KMS-11 (cell line): Measurements from ENCODE around the gene RASGRF2.
"Not testable (repeated sequence)": the region's sequence is repeated elsewhere in the genome, so short reads cannot be mapped to it uniquely, and the experiment has no call there.

ENCODE experiments used
- H2AFZ ChIP-seq: fragments of 200-600 bp; sonication (generic); 2 replicates; pipeline ENCODE4 v1.6.1; 2016; ENCODE audit warnings: antibody characterized with exemption, mixed run types, low read depth
- H3K27ac ChIP-seq: fragments of 200-600 bp; sonication (generic); 2 replicates; pipeline ENCODE4 v1.6.1; 2016; ENCODE audit warnings: mild to moderate bottlenecking, mixed run types
- H3K27me3 ChIP-seq: fragments of 200-600 bp; sonication (generic); 2 replicates; pipeline ENCODE4 v1.6.1; 2017; ENCODE audit warnings: mild to moderate bottlenecking, low read depth, mixed run types, moderate library complexity; ENCODE audit not compliant: insufficient read depth
- H3K36me3 ChIP-seq: fragments of 200-600 bp; sonication (generic); 2 replicates; pipeline ENCODE4 v1.6.1; 2017; ENCODE audit warnings: mild to moderate bottlenecking, mixed run types; ENCODE audit not compliant: insufficient read depth
- H3K4me1 ChIP-seq: fragments of 200-600 bp; sonication (generic); 2 replicates; pipeline ENCODE4 v1.6.1; 2016; ENCODE audit warnings: mild to moderate bottlenecking, low read depth, mixed run types; ENCODE audit not compliant: poor library complexity, severe bottlenecking
- H3K4me2 ChIP-seq: fragments of 200-600 bp; sonication (generic); 2 replicates; pipeline ENCODE4 v1.7.0; 2016; ENCODE audit warnings: mild to moderate bottlenecking, mixed run types
- H3K4me3 ChIP-seq: fragments of 200-600 bp; sonication (generic); IDR thresholded peaks from 2 replicates; pipeline ENCODE4 v1.6.1; 2017; ENCODE audit warnings: low read depth, low read length, mixed read lengths; ENCODE audit not compliant: insufficient read depth
- H3K79me2 ChIP-seq: fragments of 200-600 bp; sonication (generic); 2 replicates; pipeline ENCODE4 v1.6.1; 2016; ENCODE audit warnings: low read depth, mixed run types; ENCODE audit not compliant: insufficient read depth
- H3K9ac ChIP-seq: fragments of 200-600 bp; sonication (generic); 2 replicates; pipeline ENCODE4 v1.6.1; 2016; ENCODE audit warnings: mild to moderate bottlenecking, mixed run types
- H4K20me1 ChIP-seq: fragments of 200-600 bp; sonication (generic); 2 replicates; pipeline ENCODE4 v1.6.1; 2016; ENCODE audit warnings: mild to moderate bottlenecking, mixed run types; ENCODE audit not compliant: insufficient read depth
- TF ChIP-seq, protein P1 (sequence below): fragments of 200-600 bp; sonication (generic); conservative IDR thresholded peaks from 2 replicates; pipeline ENCODE4 v1.6.1; 2017; ENCODE audit warnings: low read depth, mild to moderate bottlenecking, antibody characterized with exemption, low read length, moderate library complexity, mixed read lengths

RASGRF2 gene

GRCh38 chr5:81044868-81045267 is 84.7 kb downstream of the RASGRF2 start:
- Histone ChIP-seq H4K20me1 (no peaks in the 10 kb centered on the region), H3K27ac (no peak overlapping the region), H3K36me3 (no peaks in the 10 kb centered on the region), H3K27me3 (no peaks in the 10 kb centered on the region), H3K4me1 (no peaks in the 10 kb centered on the region), H2AFZ (no peak overlapping the region), H3K4me2 (no peak overlapping the region), H3K4me3 (no peak overlapping the region), H3K79me2 (no peaks in the 10 kb centered on the region), H3K9ac (no peak overlapping the region)
- TF ChIP-seq, protein P1, sequence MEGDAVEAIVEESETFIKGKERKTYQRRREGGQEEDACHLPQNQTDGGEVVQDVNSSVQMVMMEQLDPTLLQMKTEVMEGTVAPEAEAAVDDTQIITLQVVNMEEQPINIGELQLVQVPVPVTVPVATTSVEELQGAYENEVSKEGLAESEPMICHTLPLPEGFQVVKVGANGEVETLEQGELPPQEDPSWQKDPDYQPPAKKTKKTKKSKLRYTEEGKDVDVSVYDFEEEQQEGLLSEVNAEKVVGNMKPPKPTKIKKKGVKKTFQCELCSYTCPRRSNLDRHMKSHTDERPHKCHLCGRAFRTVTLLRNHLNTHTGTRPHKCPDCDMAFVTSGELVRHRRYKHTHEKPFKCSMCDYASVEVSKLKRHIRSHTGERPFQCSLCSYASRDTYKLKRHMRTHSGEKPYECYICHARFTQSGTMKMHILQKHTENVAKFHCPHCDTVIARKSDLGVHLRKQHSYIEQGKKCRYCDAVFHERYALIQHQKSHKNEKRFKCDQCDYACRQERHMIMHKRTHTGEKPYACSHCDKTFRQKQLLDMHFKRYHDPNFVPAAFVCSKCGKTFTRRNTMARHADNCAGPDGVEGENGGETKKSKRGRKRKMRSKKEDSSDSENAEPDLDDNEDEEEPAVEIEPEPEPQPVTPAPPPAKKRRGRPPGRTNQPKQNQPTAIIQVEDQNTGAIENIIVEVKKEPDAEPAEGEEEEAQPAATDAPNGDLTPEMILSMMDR = no peak

DNA sequence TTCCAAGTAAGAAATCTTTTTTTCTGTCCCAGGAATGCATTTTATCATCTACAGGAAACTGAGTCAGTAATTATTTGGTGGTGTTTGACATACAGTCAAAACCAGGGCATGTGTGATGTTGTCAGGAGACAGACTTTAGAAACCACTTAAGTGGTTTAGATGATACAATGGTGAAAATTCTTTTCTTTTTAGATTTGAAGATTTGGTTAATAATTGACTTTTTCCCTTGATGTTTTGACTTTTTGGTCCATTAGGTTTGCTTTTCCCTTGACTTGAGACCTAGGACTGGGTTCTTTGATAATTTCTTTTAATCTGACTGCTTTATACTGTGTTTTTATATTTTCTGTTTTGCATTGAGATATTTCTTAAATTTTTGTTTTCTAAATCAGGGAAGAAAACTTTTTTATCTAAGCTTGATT is 85.2 kb downstream of the RASGRF2 start:
- H3K9ac ChIP-seq = no peak overlapping the region
- H3K4me3 ChIP-seq = no peak overlapping the region
- H3K27me3 ChIP-seq = no peaks in the 10 kb centered on the region
- H3K27ac ChIP-seq = no peak overlapping the region
- H3K4me1 ChIP-seq = no peaks in the 10 kb centered on the region
- H4K20me1 ChIP-seq = no peaks in the 10 kb centered on the region
- H3K4me2 ChIP-seq = no peak overlapping the region
- no peaks in the 10 kb centered on the region for H3K36me3 ChIP-seq
- no peaks in the 10 kb centered on the region for H3K79me2 ChIP-seq
- no peak overlapping the region for H2AFZ ChIP-seq
- TF ChIP-seq, protein P1 = no peak

DNA sequence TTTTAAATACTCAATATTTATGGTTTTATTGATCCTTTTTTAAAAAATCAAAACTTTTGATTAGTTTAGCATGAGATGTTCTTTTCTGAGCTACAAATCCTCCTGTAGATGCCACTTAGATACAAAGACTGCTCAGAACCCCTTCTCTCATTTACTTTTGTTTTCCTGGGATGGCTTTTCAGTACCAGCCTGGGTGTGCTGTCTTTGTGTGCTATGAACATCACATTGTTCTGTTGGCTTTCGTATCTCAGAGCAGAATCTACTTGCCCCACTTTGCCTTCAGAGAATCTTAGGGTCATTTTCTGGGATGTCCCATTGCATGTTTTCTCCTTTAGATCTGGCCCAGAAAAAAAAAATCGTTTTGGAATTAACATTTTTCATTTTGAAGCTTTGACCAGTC is 85.9 kb downstream of the RASGRF2 start:
- H3K36me3 ChIP-seq = no peaks in the 10 kb centered on the region
- no peaks in the 10 kb centered on the region for H3K4me1 ChIP-seq

DNA sequence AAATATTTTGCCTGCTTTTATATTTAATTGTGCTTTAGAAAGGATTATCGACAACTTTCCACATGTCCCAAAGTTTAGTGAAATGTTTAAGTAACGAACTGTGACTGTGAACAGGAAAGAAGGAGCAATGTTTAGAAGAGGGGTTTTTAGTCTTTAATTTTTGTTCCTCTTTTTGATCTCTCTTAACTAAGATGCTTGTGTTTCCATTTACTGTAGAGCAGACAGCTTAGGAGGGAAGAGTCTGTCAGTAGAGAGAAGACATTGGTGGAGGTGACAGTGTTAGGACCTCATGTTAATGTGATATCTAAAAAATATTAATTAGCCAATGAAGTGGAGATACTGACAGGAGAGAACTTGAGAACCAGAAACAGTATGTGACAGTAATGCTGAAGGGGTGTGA is 92.2 kb downstream of the RASGRF2 start:
- no peaks in the 10 kb centered on the region for H3K27me3 ChIP-seq
- no peak overlapping the region for H3K27ac ChIP-seq
- H3K4me1 ChIP-seq = no peaks in the 10 kb centered on the region
- TF ChIP-seq, protein P1 = no peak
- H3K4me2 ChIP-seq = no peak overlapping the region
- H3K79me2 ChIP-seq = no peaks in the 10 kb centered on the region
- H3K9ac ChIP-seq = no peak overlapping the region
- no peak overlapping the region for H3K4me3 ChIP-seq
- H4K20me1 ChIP-seq = no peaks in the 10 kb centered on the region
- H2AFZ ChIP-seq = no peak overlapping the region
- H3K36me3 ChIP-seq = no peaks in the 10 kb centered on the region

More for the DNA sequence above, 85.9 kb downstream of the RASGRF2 start:
- TF ChIP-seq, protein P1 = no peak
- no peaks in the 10 kb centered on the region for H3K27me3 ChIP-seq
- H3K79me2 ChIP-seq = no peaks in the 10 kb centered on the region
- H3K9ac ChIP-seq = no peak overlapping the region
- H3K4me2 ChIP-seq = no peak overlapping the region
- no peak overlapping the region for H3K4me3 ChIP-seq
- H3K27ac ChIP-seq = no peak overlapping the region
- no peak overlapping the region for H2AFZ ChIP-seq
- H4K20me1 ChIP-seq = no peaks in the 10 kb centered on the region

GRCh38 chr5:81053282-81053681 is 93.1 kb downstream of the RASGRF2 start:
- not testable (repeated sequence) for H3K27ac ChIP-seq, H3K27me3 ChIP-seq, H3K79me2 ChIP-seq, H3K36me3 ChIP-seq, H3K9ac ChIP-seq, H3K4me2 ChIP-seq, H2AFZ ChIP-seq, H3K4me1 ChIP-seq, H3K4me3 ChIP-seq, H4K20me1 ChIP-seq
